ENCODE results near the gene AXL.

DNA sequence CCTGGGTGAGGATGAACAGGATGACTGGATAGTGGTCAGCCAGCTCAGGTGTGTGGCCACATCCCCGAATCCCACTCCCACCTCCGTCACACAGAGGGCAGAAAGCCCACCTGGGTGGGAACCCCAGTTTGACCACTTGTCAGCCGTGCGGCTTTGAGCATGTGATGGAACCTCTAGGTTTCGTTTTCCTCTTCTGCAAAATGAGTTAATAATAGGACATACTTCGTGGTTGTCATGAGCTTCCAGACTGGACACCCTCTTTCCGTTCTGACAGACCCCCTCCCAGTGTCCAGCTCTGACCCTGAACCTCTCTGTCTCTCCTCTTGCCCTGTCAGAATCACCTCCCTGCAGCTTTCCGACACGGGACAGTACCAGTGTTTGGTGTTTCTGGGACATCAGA is 1.8 kb downstream of the AXL start:
- TF ChIP-seq, protein P1, sequence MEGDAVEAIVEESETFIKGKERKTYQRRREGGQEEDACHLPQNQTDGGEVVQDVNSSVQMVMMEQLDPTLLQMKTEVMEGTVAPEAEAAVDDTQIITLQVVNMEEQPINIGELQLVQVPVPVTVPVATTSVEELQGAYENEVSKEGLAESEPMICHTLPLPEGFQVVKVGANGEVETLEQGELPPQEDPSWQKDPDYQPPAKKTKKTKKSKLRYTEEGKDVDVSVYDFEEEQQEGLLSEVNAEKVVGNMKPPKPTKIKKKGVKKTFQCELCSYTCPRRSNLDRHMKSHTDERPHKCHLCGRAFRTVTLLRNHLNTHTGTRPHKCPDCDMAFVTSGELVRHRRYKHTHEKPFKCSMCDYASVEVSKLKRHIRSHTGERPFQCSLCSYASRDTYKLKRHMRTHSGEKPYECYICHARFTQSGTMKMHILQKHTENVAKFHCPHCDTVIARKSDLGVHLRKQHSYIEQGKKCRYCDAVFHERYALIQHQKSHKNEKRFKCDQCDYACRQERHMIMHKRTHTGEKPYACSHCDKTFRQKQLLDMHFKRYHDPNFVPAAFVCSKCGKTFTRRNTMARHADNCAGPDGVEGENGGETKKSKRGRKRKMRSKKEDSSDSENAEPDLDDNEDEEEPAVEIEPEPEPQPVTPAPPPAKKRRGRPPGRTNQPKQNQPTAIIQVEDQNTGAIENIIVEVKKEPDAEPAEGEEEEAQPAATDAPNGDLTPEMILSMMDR (IDR thresholded peaks at IDR 0.05; ENCODE audit: low read depth, low read length): no peak
- TF ChIP-seq EZH2phosphoT487 (IDR thresholded peaks at IDR 0.05; ENCODE audit: low read depth): no peak

Data from OCI-LY3 (cell line).